Measurements from ENCODE around the gene SFTA2. TPM values are rescaled to one million over a fixed set of nuclear protein-coding genes. Genes with fewer than 3 reads are reported as not detected.

SFTA2 gene
- total RNA-seq, 1 experiment from 2014 or later: not detected

GRCh38 chr6:30972816-30973215 lies 40.8 kb upstream of the SFTA2 start:
- no peak overlapping the region for H2BK15ac ChIP-seq (ENCODE audit: low read depth, low read length)
- no peak overlapping the region for H3K4ac ChIP-seq (ENCODE audit: low read depth, low read length)
- H2BK12ac ChIP-seq (ENCODE audit: insufficient read length, low read depth, low read length): no peak overlapping the region
- Mint-ChIP-seq H3K36me3 (ENCODE audit: insufficient read depth in 1 of 3, low read depth in 3 of 3) (no peaks in the 10 kb centered on the region), H3K4me3 (no peak overlapping the region), H3K4me1 (peaks cover 4 to 8% of the 10 kb centered on the region in 2 experiments; a peak in 2 of 4 replicates), H3K27ac (no peak overlapping the region), H3K27me3 (ENCODE audit: low read depth) (peaks cover 4% of the 10 kb centered on the region; the same call in 1 of the 2 replicates), H3K9me3 (no peaks in the 10 kb centered on the region)
- no peak overlapping the region for H4K5ac ChIP-seq (ENCODE audit: insufficient read length, low read depth, low read length)
- no peaks in the 10 kb centered on the region for H4K20me1 ChIP-seq (ENCODE audit: control insufficient read depth, insufficient read depth, insufficient read length)
- no peak overlapping the region for H3T11ph ChIP-seq (ENCODE audit: low read length)
- H3K4me1 ChIP-seq (ENCODE audit: insufficient read depth, low read length): no peaks in the 10 kb centered on the region; the same call in 1 of the 2 replicates
- no peak overlapping the region for H3K27ac ChIP-seq (ENCODE audit: insufficient read length, low read depth, low read length)
- WGBS (ENCODE audit: extremely low coverage, insufficient read length, low lambda C conversion rate): no CpG with 5 or more reads among the region's 4 CpGs
- no peak overlapping the region for H4K8ac ChIP-seq (replicated peaks; ENCODE audit: insufficient read length, low read depth, low read length)
- H2AFZ ChIP-seq (ENCODE audit: low read length): no peak overlapping the region
- no peaks in the 10 kb centered on the region for H3K79me1 ChIP-seq (ENCODE audit: insufficient read depth, low read depth, low read length, poor library complexity, severe bottlenecking)
- H3K14ac ChIP-seq (ENCODE audit: insufficient read depth, low read length): no peak overlapping the region
- TF ChIP-seq, protein P1, sequence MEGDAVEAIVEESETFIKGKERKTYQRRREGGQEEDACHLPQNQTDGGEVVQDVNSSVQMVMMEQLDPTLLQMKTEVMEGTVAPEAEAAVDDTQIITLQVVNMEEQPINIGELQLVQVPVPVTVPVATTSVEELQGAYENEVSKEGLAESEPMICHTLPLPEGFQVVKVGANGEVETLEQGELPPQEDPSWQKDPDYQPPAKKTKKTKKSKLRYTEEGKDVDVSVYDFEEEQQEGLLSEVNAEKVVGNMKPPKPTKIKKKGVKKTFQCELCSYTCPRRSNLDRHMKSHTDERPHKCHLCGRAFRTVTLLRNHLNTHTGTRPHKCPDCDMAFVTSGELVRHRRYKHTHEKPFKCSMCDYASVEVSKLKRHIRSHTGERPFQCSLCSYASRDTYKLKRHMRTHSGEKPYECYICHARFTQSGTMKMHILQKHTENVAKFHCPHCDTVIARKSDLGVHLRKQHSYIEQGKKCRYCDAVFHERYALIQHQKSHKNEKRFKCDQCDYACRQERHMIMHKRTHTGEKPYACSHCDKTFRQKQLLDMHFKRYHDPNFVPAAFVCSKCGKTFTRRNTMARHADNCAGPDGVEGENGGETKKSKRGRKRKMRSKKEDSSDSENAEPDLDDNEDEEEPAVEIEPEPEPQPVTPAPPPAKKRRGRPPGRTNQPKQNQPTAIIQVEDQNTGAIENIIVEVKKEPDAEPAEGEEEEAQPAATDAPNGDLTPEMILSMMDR (conservative IDR thresholded peaks at IDR 0.05): no peak
- no peak for DNase-seq
- no peak overlapping the region for H3K9ac ChIP-seq (ENCODE audit: extremely low read depth, insufficient read length, low read length)
- H2AK5ac ChIP-seq (ENCODE audit: insufficient read length, low read length): no peak overlapping the region
- H3K56ac ChIP-seq (ENCODE audit: insufficient read length, low read depth, low read length): no peak overlapping the region
- H3K79me2 ChIP-seq (ENCODE audit: insufficient read depth, low read length): no peaks in the 10 kb centered on the region
- no peaks in the 10 kb centered on the region for H3K23me2 ChIP-seq (ENCODE audit: insufficient read length, low read depth, low read length, poor library complexity, severe bottlenecking)
- H2BK120ac ChIP-seq (ENCODE audit: low read depth, low read length, poor library complexity, severe bottlenecking): no peak overlapping the region
- no peak overlapping the region for H3K18ac ChIP-seq (ENCODE audit: insufficient read length, low read depth, low read length)
- H3K4me2 ChIP-seq (ENCODE audit: insufficient read depth, insufficient read length, low read length): no peak overlapping the region
- no peaks in the 10 kb centered on the region for H3K27me3 ChIP-seq (ENCODE audit: insufficient read depth, low read length)
- no peak overlapping the region for H2BK5ac ChIP-seq (ENCODE audit: insufficient read length, low read length)
- no peaks in the 10 kb centered on the region for H3K9me3 ChIP-seq (ENCODE audit: control insufficient read depth, low read depth, low read length)
- H4K91ac ChIP-seq (ENCODE audit: insufficient read length, low read depth, low read length): no peak overlapping the region
- no peak overlapping the region for H3K23ac ChIP-seq (ENCODE audit: insufficient read length, low read depth, low read length)
- no peak overlapping the region for H2BK20ac ChIP-seq (ENCODE audit: low read depth, low read length, poor library complexity, severe bottlenecking)

Measured in H9 (cell line).